Epithelial cell of esophagus (primary cell): ENCODE results near the gene TOMM6.

ENCODE experiments used
- DNase-seq: peaks from one replicate; pipeline ENCODE4 v3.0.0; 2010; ENCODE audit warnings: low read depth
- H3K4me3 ChIP-seq: 2 replicates; pipeline ENCODE4 v1.5.1; 2011; ENCODE audit warnings: mild to moderate bottlenecking, low read length, control low read depth
- CTCF ChIP-seq: IDR thresholded peaks from 2 replicates; pipeline ENCODE4 v1.5.1; 2011; ENCODE audit warnings: low read depth, mild to moderate bottlenecking, low read length, control low read depth, inconsistent platforms; ENCODE audit not compliant: insufficient read depth; ENCODE audit errors: missing control alignments

Gene TOMM6

GRCh38 chr6:41775293-41775882 lies 12.1 kb upstream of the TOMM6 start:
- no peak for DNase-seq
- no peak for TF ChIP-seq CTCF
- H3K4me3 ChIP-seq = no peak overlapping the region

- H3K4me3 ChIP-seq = no peak overlapping the region
- no peak for TF ChIP-seq CTCF
- DNase-seq = no peak
These were observed 9.8 kb upstream of the TOMM6 start for GRCh38 chr6:41777551-41778285.

- H3K4me3 ChIP-seq = peak overlapping the region; percentile 52
- TF ChIP-seq CTCF = no peak
- DNase-seq = no peak
These were observed 8.6 kb upstream of the TOMM6 start for GRCh38 chr6:41778895-41779294.

GRCh38 chr6:41779336-41779735 lies 8.2 kb upstream of the TOMM6 start:
- peak overlapping the region; percentile 52 for H3K4me3 ChIP-seq
- DNase-seq = no peak
- TF ChIP-seq CTCF = no peak

- peak; percentile 87 for DNase-seq
- H3K4me3 ChIP-seq = peak within 1 kb of the TSS; percentile 66
- peak; percentile 77 for TF ChIP-seq CTCF
These were observed 7.5 kb upstream of the TOMM6 start, which contains the start of gene FRS3 for GRCh38 chr6:41779788-41780550. Gene FRS3 (minus strand): TSS chr6:41779900. CDS start chr6:41776987, 2,913 bp downstream.

- peak within 1 kb of the TSS; percentile 66 for H3K4me3 ChIP-seq
- no peak for TF ChIP-seq CTCF
- DNase-seq = peak; percentile 40
These were observed 6.7 kb upstream of the TOMM6 start, which contains the start of gene PRICKLE4 for GRCh38 chr6:41780551-41781365. Gene PRICKLE4 (plus strand): TSS chr6:41780782. CDS start chr6:41783474, 2,692 bp downstream.
